DMS153 treated with DMSO at 0.1 percent for 48 hours (cell line): ENCODE measurements around the gene SPG11.
A peak's percentile ranks its signal among the peaks of the same experiment; 100 is the strongest.
"Not testable (repeated sequence)": the region's sequence is repeated elsewhere in the genome, so short reads cannot be mapped to it uniquely, and the experiment has no call there.

Experiments
- DNase-seq: peaks from one replicate; lab custom pipeline; 2025; ENCODE audit not compliant: unreplicated experiment; lab: John Stamatoyannopoulos, UW

SPG11 gene

GRCh38 chr15:44663410-44664308, at the start of gene SPG11:
TSS of gene SPG11 (minus strand) at chr15:44663662. CDS start at chr15:44663647, 15 bp downstream.
- DNase-seq, result peak; percentile 76

- DNase-seq, result no peak
Observed at GRCh38 chr15:44712346-44713005, 49.0 kb upstream of the SPG11 start.

GRCh38 chr15:44711743-44712345, 48.4 kb upstream of the SPG11 start:
- DNase-seq, result no peak

- peak; percentile 47 for DNase-seq
Observed at GRCh38 chr15:44711096-44711742, 47.8 kb upstream of the SPG11 start, which contains the start of the genes B2M and PATL2. TSS of gene B2M (plus strand) at chr15:44711517. CDS start at chr15:44711547, 30 bp downstream. TSS of gene PATL2 (minus strand) at chr15:44711323. CDS start at chr15:44676490, 34,833 bp downstream.

GRCh38 chr15:44710236-44711095, 47.0 kb upstream of the SPG11 start:
- DNase-seq, result no peak

- no peak for DNase-seq
Observed at GRCh38 chr15:44706946-44707636, 43.6 kb upstream of the SPG11 start.

- no peak for DNase-seq
Observed at GRCh38 chr15:44706401-44706800, 42.9 kb upstream of the SPG11 start.

- DNase-seq, result no peak
Observed at GRCh38 chr15:44705986-44706385, 42.5 kb upstream of the SPG11 start.

GRCh38 chr15:44700676-44701075, 37.2 kb upstream of the SPG11 start:
- DNase-seq, result not testable (repeated sequence)

- no peak for DNase-seq
Observed at GRCh38 chr15:44698641-44699040, 35.2 kb upstream of the SPG11 start.

- DNase-seq, result no peak
Observed at GRCh38 chr15:44697014-44697413, 33.6 kb upstream of the SPG11 start.

- DNase-seq, result no peak
Observed at GRCh38 chr15:44695294-44695693, 31.8 kb upstream of the SPG11 start.

GRCh38 chr15:44694416-44694815, 31.0 kb upstream of the SPG11 start:
- DNase-seq, result no peak

- DNase-seq, result no peak
Observed at GRCh38 chr15:44692659-44693058, 29.2 kb upstream of the SPG11 start.

- not testable (repeated sequence) for DNase-seq
Observed at GRCh38 chr15:44690245-44690644, 26.8 kb upstream of the SPG11 start.

- DNase-seq, result not testable (repeated sequence)
Observed at GRCh38 chr15:44689318-44689717, 25.9 kb upstream of the SPG11 start.

GRCh38 chr15:44682809-44683682, 19.6 kb upstream of the SPG11 start:
- peak; percentile 9 for DNase-seq

- no peak for DNase-seq
Observed at GRCh38 chr15:44682211-44682610, 18.7 kb upstream of the SPG11 start.

- no peak for DNase-seq
Observed at GRCh38 chr15:44676676-44677075, 13.2 kb upstream of the SPG11 start.
